Esophagus squamous epithelium (tissue), 5 donors: ENCODE data around the gene LCE3B. TPM values are rescaled to one million over a fixed set of nuclear protein-coding genes. Genes with fewer than 3 reads are reported as not detected.

Experiments used
- DNase-seq: peaks from one replicate; lab custom pipeline; 2025; lab: John Stamatoyannopoulos, UW
- H3K27ac ChIP-seq, 4 donors: fragments of 200-600 bp; sonication (generic); one replicate each; pipeline ENCODE4 v1.5.1; 2016 to 2019; ENCODE audit warnings: mild to moderate bottlenecking in 1 of 4
- H3K27me3 ChIP-seq, 4 donors: fragments of 200-600 bp; sonication (generic); 1 replicate in 3 of 4; 2 replicates in 1 of 4; pipeline versions ENCODE4 v1.5.1 to v1.6.0; 2017 to 2021; ENCODE audit warnings: antibody characterized with exemption in 1 of 4
- H3K36me3 ChIP-seq, 3 donors: fragments of 200-600 bp; sonication (generic); one replicate each; pipeline ENCODE4 v1.5.1; 2016 to 2019
- H3K4me1 ChIP-seq, 3 donors: fragments of 200-600 bp; sonication (generic); one replicate each; pipeline ENCODE4 v1.5.1; 2017 to 2019
- H3K4me3 ChIP-seq, 4 donors: fragments of 200-600 bp; sonication (generic); 1 replicate in 3 of 4; 2 replicates in 1 of 4; pipeline ENCODE4 v1.5.1; 2016 to 2019; ENCODE audit warnings: mild to moderate bottlenecking in 2 of 4, moderate library complexity in 1 of 4
- H3K9me3 ChIP-seq, 3 donors: fragments of 200-600 bp; sonication (generic); one replicate each; pipeline ENCODE4 v1.5.1; 2016 to 2019
- POLR2A ChIP-seq, 4 donors: fragments of 450-650 bp; IDR thresholded peaks; one replicate each; pipeline ENCODE4 v1.6.1; 2017; ENCODE audit warnings: antibody characterized with exemption in 4 of 4, mild to moderate bottlenecking in 4 of 4, moderate library complexity in 3 of 4
- WGBS, 2 donors: methylation state at CpG; one replicate each; pipeline ENCODE4 v1.1.5; 2018; 5-methylcytosine and 5-hydroxymethylcytosine counted together
- intact Hi-C: fragments of 100-400 bp; cut with DNase I; formaldehyde crosslinking; loops from one replicate; pipeline ENCODE4 v1.15.0; 2022
- total RNA-seq, 4 donors: library from RNA; depleted of rRNA; stranded (reverse); fragments of >200 nt; gene quantifications; one replicate each; pipeline ENCODE4 v1.1.0, GENCODE V29; 2016
- TF ChIP-seq, protein P1 (sequence below), 6 experiments: fragments of 450-650 bp in 4 of 6; fragments of 200-600 bp in 2 of 6; sonication (generic) in 2 of 6; IDR thresholded peaks; one replicate each; pipeline ENCODE4 v1.5.1; 2016 to 2019; ENCODE audit warnings: antibody characterized with exemption in 6 of 6, mild to moderate bottlenecking in 4 of 6, moderate library complexity in 4 of 6
- donor health status: DM: yes; HTN: yes; CAD: no.

Gene LCE3B
- total RNA-seq, 4 donors from 2014 or later, result not detected

DNA sequence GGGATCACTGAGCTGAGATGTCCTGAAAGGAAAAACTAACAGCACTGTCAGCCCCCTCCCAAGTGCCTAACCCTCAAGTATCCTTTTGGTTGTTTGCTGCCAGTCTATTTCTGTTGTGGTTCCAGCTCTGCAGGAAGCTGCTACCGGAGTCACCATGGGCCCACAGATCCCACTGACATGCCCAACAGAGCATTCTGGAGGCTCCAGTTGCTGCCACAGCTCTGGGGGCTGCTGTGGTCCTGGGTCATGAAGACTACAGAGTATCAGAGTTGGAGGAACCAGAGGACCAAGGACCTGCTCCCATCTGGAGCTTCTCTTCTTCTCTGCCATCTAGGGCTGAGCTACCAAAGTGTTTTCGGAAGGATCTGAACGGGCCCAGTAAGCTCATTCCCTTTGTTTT is 8.4 kb downstream of the LCE3B start:
- H3K27me3 ChIP-seq, result peaks cover 0 to 19% (median 0%) of the 10 kb centered on the region in 4 donors
- DNase-seq, result no peak
- intact Hi-C loops, result no loop called here
- peaks cover 0 to 20% (median 4%) of the 10 kb centered on the region in 3 donors for H3K9me3 ChIP-seq
- 70 to 85% methylated on average over 3 of the region's 3 CpGs for WGBS, 2 donors
- TF ChIP-seq, protein P1, sequence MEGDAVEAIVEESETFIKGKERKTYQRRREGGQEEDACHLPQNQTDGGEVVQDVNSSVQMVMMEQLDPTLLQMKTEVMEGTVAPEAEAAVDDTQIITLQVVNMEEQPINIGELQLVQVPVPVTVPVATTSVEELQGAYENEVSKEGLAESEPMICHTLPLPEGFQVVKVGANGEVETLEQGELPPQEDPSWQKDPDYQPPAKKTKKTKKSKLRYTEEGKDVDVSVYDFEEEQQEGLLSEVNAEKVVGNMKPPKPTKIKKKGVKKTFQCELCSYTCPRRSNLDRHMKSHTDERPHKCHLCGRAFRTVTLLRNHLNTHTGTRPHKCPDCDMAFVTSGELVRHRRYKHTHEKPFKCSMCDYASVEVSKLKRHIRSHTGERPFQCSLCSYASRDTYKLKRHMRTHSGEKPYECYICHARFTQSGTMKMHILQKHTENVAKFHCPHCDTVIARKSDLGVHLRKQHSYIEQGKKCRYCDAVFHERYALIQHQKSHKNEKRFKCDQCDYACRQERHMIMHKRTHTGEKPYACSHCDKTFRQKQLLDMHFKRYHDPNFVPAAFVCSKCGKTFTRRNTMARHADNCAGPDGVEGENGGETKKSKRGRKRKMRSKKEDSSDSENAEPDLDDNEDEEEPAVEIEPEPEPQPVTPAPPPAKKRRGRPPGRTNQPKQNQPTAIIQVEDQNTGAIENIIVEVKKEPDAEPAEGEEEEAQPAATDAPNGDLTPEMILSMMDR (IDR thresholded peaks at IDR 0.05), result no peak
- H3K4me1 ChIP-seq, result peaks cover 0 to 13% (median 4%) of the 10 kb centered on the region in 3 donors
- no peaks in the 10 kb centered on the region for H3K36me3 ChIP-seq
- no peak overlapping the region for H3K27ac ChIP-seq
- no peak overlapping the region for H3K4me3 ChIP-seq

GRCh38 chr1:152622803-152623202 is 9.2 kb downstream of the LCE3B start, which contains the start of gene LCE3A:
LCE3A (minus strand) TSS chr1:152623103; CDS start chr1:152623103, 0 bp downstream.
- intact Hi-C loops, result no loop called here
- no peak for DNase-seq
- Histone ChIP-seq H3K4me3 (no peak within 1 kb of the TSS), H3K27ac (no peak within 1 kb of the TSS), H3K36me3 (no peaks in the 10 kb centered on the region), H3K4me1 (peaks cover 0 to 13% (median 4%) of the 10 kb centered on the region in 3 donors), H3K9me3 (peaks cover 0 to 14% (median 4%) of the 10 kb centered on the region in 3 donors), H3K27me3 (peaks cover 0 to 19% (median 0%) of the 10 kb centered on the region in 4 donors)
- no peak for TF ChIP-seq POLR2A (IDR thresholded peaks at IDR 0.05)
- TF ChIP-seq, protein P1 (IDR thresholded peaks at IDR 0.05), result no peak
- WGBS, 2 donors, result 35 to 64% methylated on average over 4 of the region's 10 CpGs

DNA sequence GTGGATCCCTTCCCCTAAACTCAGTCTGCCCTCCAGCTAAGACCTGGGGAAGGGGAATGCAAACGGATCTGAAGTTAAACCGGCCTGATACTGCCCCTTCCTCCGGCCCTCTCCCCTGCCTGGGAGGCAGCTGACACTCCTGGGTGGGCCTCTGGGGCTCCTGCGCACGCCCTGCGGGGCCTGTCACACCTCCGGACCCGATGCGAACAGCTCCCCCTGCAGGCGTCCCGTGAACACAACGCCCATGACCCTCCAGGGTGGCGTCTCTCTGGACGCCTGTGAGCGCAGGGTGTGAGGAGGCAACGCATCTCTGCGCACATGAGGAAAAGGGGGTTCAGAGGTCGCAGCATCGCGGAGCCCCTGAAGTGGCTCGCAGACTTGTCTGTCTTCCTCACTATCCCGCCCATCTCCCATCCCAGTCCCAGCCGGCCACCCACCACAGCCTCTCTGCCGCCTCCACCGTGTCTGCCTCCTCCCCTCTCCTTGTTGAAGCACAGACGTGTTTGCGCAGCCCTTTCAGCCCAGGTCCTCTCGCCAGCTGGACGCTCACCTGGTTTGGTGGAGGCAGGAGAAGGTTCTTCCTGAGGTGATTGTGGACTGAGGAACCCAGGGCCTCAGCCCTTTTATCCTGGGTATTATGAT is 9.7 kb downstream of the LCE3B start:
- intact Hi-C loops, result no loop called here
- DNase-seq, result no peak

GRCh38 chr1:152626744-152627143 is 13.1 kb downstream of the LCE3B start:
- H3K27ac ChIP-seq, result no peak overlapping the region
- peaks cover 0 to 13% (median 4%) of the 10 kb centered on the region in 3 donors for H3K4me1 ChIP-seq
- intact Hi-C loops, result no loop called here
- no peaks in the 10 kb centered on the region for H3K9me3 ChIP-seq
- WGBS, 2 donors, result 33 to 71% methylated on average over 1 of the region's 1 CpG
- no peak for DNase-seq
- H3K4me3 ChIP-seq, result no peak overlapping the region
- no peak for TF ChIP-seq POLR2A (IDR thresholded peaks at IDR 0.05)
- TF ChIP-seq, protein P1 (IDR thresholded peaks at IDR 0.05), result no peak
- peaks cover 0 to 29% (median 0%) of the 10 kb centered on the region in 4 donors for H3K27me3 ChIP-seq
- no peaks in the 10 kb centered on the region for H3K36me3 ChIP-seq

More for the DNA sequence above, 9.7 kb downstream of the LCE3B start:
- peaks cover 0 to 19% (median 0%) of the 10 kb centered on the region in 4 donors for H3K27me3 ChIP-seq
- H3K4me3 ChIP-seq, result no peak overlapping the region
- H3K36me3 ChIP-seq, result no peaks in the 10 kb centered on the region
- peaks cover 0 to 13% (median 4%) of the 10 kb centered on the region in 3 donors for H3K4me1 ChIP-seq
- H3K9me3 ChIP-seq, result peaks cover 0 to 11% (median 4%) of the 10 kb centered on the region in 3 donors
- TF ChIP-seq, protein P1 (IDR thresholded peaks at IDR 0.05), result peak in 1 of 6 experiments; percentile 27
- no peak for TF ChIP-seq POLR2A (IDR thresholded peaks at IDR 0.05)
- H3K27ac ChIP-seq, result no peak overlapping the region
- 59% methylated on average over 15 to 19 of the region's 29 CpGs for WGBS, 2 donors

DNA sequence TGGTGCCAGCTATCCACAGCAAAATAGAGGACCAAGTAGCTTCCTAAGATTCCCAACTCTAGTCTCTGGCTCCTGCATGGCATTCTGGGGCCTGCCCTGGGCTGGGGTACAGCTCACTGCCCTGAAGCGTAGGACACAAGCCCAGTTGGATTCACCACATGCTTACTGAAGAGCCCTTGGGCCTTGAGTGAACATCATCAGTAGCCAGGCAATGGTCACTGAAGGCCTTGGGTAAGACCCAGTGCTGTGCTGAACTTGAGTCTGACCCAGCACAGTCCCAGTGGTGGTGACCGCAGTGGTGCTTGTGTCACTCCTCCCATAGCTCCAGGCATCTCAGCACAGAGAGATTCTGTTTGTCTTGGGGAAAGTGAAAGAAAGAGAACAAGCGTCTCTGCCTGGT is 17.0 kb downstream of the LCE3B start:
- DNase-seq, result no peak
- Histone ChIP-seq H3K9me3 (no peaks in the 10 kb centered on the region), H3K27ac (no peak overlapping the region), H3K36me3 (no peaks in the 10 kb centered on the region), H3K27me3 (peaks cover 0 to 11% (median 0%) of the 10 kb centered on the region in 4 donors), H3K4me1 (peaks cover 0 to 7% (median 0%) of the 10 kb centered on the region in 3 donors), H3K4me3 (no peak overlapping the region)
- intact Hi-C loops, result no loop called here
- WGBS, 2 donors, result 87 to 100% methylated on average over 2 to 3 of the region's 3 CpGs
- TF ChIP-seq, protein P1 (IDR thresholded peaks at IDR 0.05), result no peak
- no peak for TF ChIP-seq POLR2A (IDR thresholded peaks at IDR 0.05)
